ENCODE data around the gene BCAS1.

- TF ChIP-seq CTCF (conservative IDR thresholded peaks at IDR 0.05; ENCODE audit: low read length): no peak
- no peak for TF ChIP-seq EZH2phosphoT487 (IDR thresholded peaks at IDR 0.05; ENCODE audit: borderline replicate concordance, low read depth, low read length)
Observed at GRCh38 chr20:54023406-54023805, 47.0 kb downstream of the BCAS1 start.
